Heart left ventricle (tissue), 13 donors: ENCODE measurements around the gene KCNAB1.

ENCODE experiments used
- CTCF ChIP-seq, 12 donors: fragments of 200-600 bp; sonication (generic) in 4 of 12; IDR thresholded peaks; one replicate each; pipeline versions ENCODE4 v1.5.0 to v1.8.0; 2018 to 2022; ENCODE audit warnings: antibody characterized with exemption in 12 of 12, mild to moderate bottlenecking in 5 of 12
- POLR2A ChIP-seq, 2 donors: fragments of 450-650 bp; IDR thresholded peaks; one replicate each; pipeline ENCODE4 v1.6.1; 2017; ENCODE audit warnings: antibody characterized with exemption in 2 of 2, mild to moderate bottlenecking in 2 of 2, moderate library complexity in 2 of 2
- donor health status: ischemic (EF 13 %, LVEDD 7.1; RV severe dilation, severe dysfunction).
- donor health status: DM: no; HTN: yes; CAD: no.
- donor health status: DM: no; HTN: no; CAD: no.
- donor health status: ischemic (EF 25% LVEDD 6.9; RV normal size, moderate dysfunction).
- donor health status: ischemic (EF 25% LVEDD 5.7; RV mildly dilated, moderate dysfunction).
- donor health status: ischemic (EF 35%, LVEDD 5.7; RV mildly dilated, moderate dysfunction).
- donor health status: nonischemic (EF 11% LVEDD 7.7; RV severe dilation, severe dysfunction).
- donor health status: DM: yes; HTN: yes; CAD: no.
- donor health status: PGD.
- donor health status: ischemic (EF 29% LVEDD 5.4; RV normal size, mild dysfunction).
- donor health status: nonischemic (EF 23%, LVEDD 6.1; RV moderate dilation, normal function).

GRCh38 chr3:156148946-156149381 lies 28.6 kb downstream of the KCNAB1 start:
- TF ChIP-seq CTCF (IDR thresholded peaks at IDR 0.05), result no peak
- TF ChIP-seq POLR2A (IDR thresholded peaks at IDR 0.05), result peak in 1 of 2 donors; percentile 38
